ENCODE measurements around the gene EPS8L1. TPM values are rescaled to one million over a fixed set of nuclear protein-coding genes. Genes with fewer than 3 reads are reported as not detected.
A peak's percentile ranks its signal among the peaks of the same experiment; 100 is the strongest.
"Not testable (repeated sequence)": the region's sequence is repeated elsewhere in the genome, so short reads cannot be mapped to it uniquely, and the experiment has no call there.

EPS8L1 gene
- polyA plus RNA-seq (20.1 to 37.3 TPM (median 26.0 TPM) in 3 replicates), polyA minus RNA-seq (23.5 to 49.5 TPM (median 38.9 TPM) in 3 replicates)
- polyA plus RNA-seq (2011; ENCODE audit: low read depth): 273 TPM
- polyA plus RNA-seq (2011; cell fraction: cytosol; rRNA removed): 16.9 and 29.1 TPM in 2 replicates
- 128 and 147 TPM in 2 replicates for polyA plus RNA-seq (2011; cell fraction: nucleus; rRNA removed)
- 33.8 and 363 TPM in 2 replicates for polyA plus RNA-seq (2012; ENCODE audit: low replicate concordance)
- 27.6 TPM for polyA minus RNA-seq (2011; cell fraction: cytosol; rRNA and poly(A)+ RNA removed)
- 25.4 and 32.1 TPM in 2 replicates for polyA minus RNA-seq (2011; cell fraction: nucleus; rRNA and poly(A)+ RNA removed)

- dilution Hi-C loops (cut with MboI; ENCODE audit: extremely low pct_ligation_motif_present, low sequenced_read_pairs): no loop called here
- FAIRE-seq (peak; percentile 48), DNase-seq (ENCODE audit: low read depth, low spot score) (no peak)
- Histone ChIP-seq H3K4me1 (ENCODE audit: control insufficient read depth, extremely low read depth, insufficient read depth, low read length) (peaks cover 22% of the 10 kb centered on the region), H3K4me3 (ENCODE audit: control insufficient read depth in 2 of 3, extremely low read depth in 1 of 3, insufficient read depth in 2 of 3, low read depth in 1 of 3, low read length in 3 of 3) (peak within 1 kb of the TSS in 2 of 3 experiments; percentile 49 to 57), H3K27ac (ENCODE audit: control insufficient read depth, insufficient read depth, low read length) (no peak within 1 kb of the TSS), H4K20me1 (ENCODE audit: control insufficient read depth, extremely low read depth, insufficient read depth, low read length) (no peaks in the 10 kb centered on the region), H3K79me2 (ENCODE audit: control insufficient read depth, insufficient read depth, low read length) (no peaks in the 10 kb centered on the region), H3K36me3 (ENCODE audit: control insufficient read depth in 2 of 2, extremely low read depth in 1 of 2, insufficient read depth in 2 of 2, low read length in 2 of 2) (peaks cover 0 to 3% of the 10 kb centered on the region in 2 experiments), H3K9me3 (ENCODE audit: control insufficient read depth, low read depth, low read length) (no peaks in the 10 kb centered on the region), H2AFZ (ENCODE audit: control insufficient read depth, low read length) (no peak within 1 kb of the TSS), H3K9me1 (ENCODE audit: control insufficient read depth, extremely low read depth, insufficient read depth, low read length) (no peaks in the 10 kb centered on the region), H3K4me2 (ENCODE audit: control insufficient read depth, extremely low read depth, insufficient read depth, low read depth, low read length) (peak within 1 kb of the TSS; percentile 51), H3K9ac (ENCODE audit: control insufficient read depth, extremely low read depth, insufficient read depth, low read length) (peak within 1 kb of the TSS; percentile 41), H3K27me3 (ENCODE audit: control insufficient read depth, extremely low read depth, insufficient read depth, low read length) (no peaks in the 10 kb centered on the region)
- TF ChIP-seq, protein P1, sequence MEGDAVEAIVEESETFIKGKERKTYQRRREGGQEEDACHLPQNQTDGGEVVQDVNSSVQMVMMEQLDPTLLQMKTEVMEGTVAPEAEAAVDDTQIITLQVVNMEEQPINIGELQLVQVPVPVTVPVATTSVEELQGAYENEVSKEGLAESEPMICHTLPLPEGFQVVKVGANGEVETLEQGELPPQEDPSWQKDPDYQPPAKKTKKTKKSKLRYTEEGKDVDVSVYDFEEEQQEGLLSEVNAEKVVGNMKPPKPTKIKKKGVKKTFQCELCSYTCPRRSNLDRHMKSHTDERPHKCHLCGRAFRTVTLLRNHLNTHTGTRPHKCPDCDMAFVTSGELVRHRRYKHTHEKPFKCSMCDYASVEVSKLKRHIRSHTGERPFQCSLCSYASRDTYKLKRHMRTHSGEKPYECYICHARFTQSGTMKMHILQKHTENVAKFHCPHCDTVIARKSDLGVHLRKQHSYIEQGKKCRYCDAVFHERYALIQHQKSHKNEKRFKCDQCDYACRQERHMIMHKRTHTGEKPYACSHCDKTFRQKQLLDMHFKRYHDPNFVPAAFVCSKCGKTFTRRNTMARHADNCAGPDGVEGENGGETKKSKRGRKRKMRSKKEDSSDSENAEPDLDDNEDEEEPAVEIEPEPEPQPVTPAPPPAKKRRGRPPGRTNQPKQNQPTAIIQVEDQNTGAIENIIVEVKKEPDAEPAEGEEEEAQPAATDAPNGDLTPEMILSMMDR (optimal IDR thresholded peaks at IDR 0.05 in 1 of 3, IDR thresholded peaks at IDR 0.05 in 1 of 3, conservative IDR thresholded peaks at IDR 0.05 in 1 of 3; ENCODE audit: extremely low read depth in 1 of 3, insufficient read depth in 2 of 3, low read length in 3 of 3): no peak
- no peak for TF ChIP-seq EZH2 (IDR thresholded peaks at IDR 0.05; ENCODE audit: low read length)
Observed at GRCh38 chr19:55075371-55075998, at the start of gene EPS8L1. EPS8L1 (plus strand) TSS chr19:55075869; CDS start chr19:55076445, 576 bp downstream.

DNA sequence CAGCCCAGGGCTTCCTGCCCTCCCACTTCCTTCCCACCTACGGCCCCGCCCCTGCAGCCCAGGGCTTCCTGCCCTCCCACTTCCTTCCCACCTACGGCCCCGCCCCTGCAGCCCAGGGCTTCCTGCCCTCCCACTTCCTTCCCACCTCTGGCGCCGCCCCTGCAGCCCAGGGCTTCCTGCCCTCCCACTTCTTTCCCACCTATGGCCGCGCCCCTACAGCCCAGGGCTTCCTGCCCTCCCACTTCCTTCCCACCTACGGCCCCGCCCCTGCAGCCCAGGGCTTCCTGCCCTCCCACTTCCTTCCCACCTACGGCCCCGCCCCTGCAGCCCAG, 48.6 kb upstream of the EPS8L1 start:
- FAIRE-seq; H3K27me3 ChIP-seq (ENCODE audit: control insufficient read depth, extremely low read depth, insufficient read depth, low read length); H3K4me1 ChIP-seq (ENCODE audit: control insufficient read depth, extremely low read depth, insufficient read depth, low read length); H3K4me2 ChIP-seq (ENCODE audit: control insufficient read depth, extremely low read depth, insufficient read depth, low read depth, low read length); H3K9me3 ChIP-seq (ENCODE audit: control insufficient read depth, low read depth, low read length); H3K36me3 ChIP-seq (ENCODE audit: control insufficient read depth in 2 of 2, extremely low read depth in 1 of 2, insufficient read depth in 2 of 2, low read length in 2 of 2); H4K20me1 ChIP-seq (ENCODE audit: control insufficient read depth, extremely low read depth, insufficient read depth, low read length); H3K27ac ChIP-seq (ENCODE audit: control insufficient read depth, insufficient read depth, low read length); DNase-seq (ENCODE audit: low read depth, low spot score); H3K9ac ChIP-seq (ENCODE audit: control insufficient read depth, extremely low read depth, insufficient read depth, low read length); H3K4me3 ChIP-seq (ENCODE audit: control insufficient read depth in 2 of 3, extremely low read depth in 1 of 3, insufficient read depth in 2 of 3, low read depth in 1 of 3, low read length in 3 of 3); H2AFZ ChIP-seq (ENCODE audit: control insufficient read depth, low read length); dilution Hi-C loops (cut with MboI; ENCODE audit: extremely low pct_ligation_motif_present, low sequenced_read_pairs); H3K9me1 ChIP-seq (ENCODE audit: control insufficient read depth, extremely low read depth, insufficient read depth, low read length): not testable (repeated sequence)
- peaks cover 15% of the 10 kb centered on the region for H3K79me2 ChIP-seq (ENCODE audit: control insufficient read depth, insufficient read depth, low read length)

Measured in keratinocyte (primary cell).